HL-60 (cell line): ENCODE results near the gene LYPD1.

Experiments
- DNase-seq, 2 experiments: peaks; one replicate each; pipeline ENCODE4 v3.0.0-alpha.2; 2010 to 2020; ENCODE audit warnings: low read depth in 1 of 2, low spot score in 1 of 2
- H3K27ac ChIP-seq: fragments of 250-450 bp; sonication (Bioruptor Pico); replicated peaks from 2 replicates; pipeline ENCODE4 v1.5.1; 2020; ENCODE audit warnings: mild to moderate bottlenecking, moderate library complexity
- H3K27me3 ChIP-seq: fragments of 250-450 bp; sonication (Bioruptor Pico); 2 replicates; pipeline ENCODE4 v1.5.1; 2021; ENCODE audit warnings: mild to moderate bottlenecking, moderate library complexity; ENCODE audit not compliant: insufficient read depth, poor library complexity, severe bottlenecking
- H3K4me3 ChIP-seq: replicated peaks from 2 replicates; pipeline ENCODE4 v1.5.1; 2011; ENCODE audit warnings: mild to moderate bottlenecking, control low read depth, low read length; ENCODE audit not compliant: insufficient read depth
- CTCF ChIP-seq: IDR thresholded peaks from one replicate; pipeline ENCODE4 v1.5.1; 2011; ENCODE audit warnings: low read length, control low read depth, inconsistent platforms; ENCODE audit not compliant: insufficient read depth
- GABPA ChIP-seq: IDR thresholded peaks from 2 replicates; pipeline ENCODE4 v1.6.1; 2012; ENCODE audit warnings: low read depth
- POLR2AphosphoS5 ChIP-seq: IDR thresholded peaks from 2 replicates; pipeline ENCODE4 v1.6.1; 2012; ENCODE audit warnings: low read depth
- REST ChIP-seq: IDR thresholded peaks from 2 replicates; pipeline ENCODE4 v1.6.1; 2012; ENCODE audit warnings: low read depth; ENCODE audit not compliant: insufficient replicate concordance
- SPI1 ChIP-seq: IDR thresholded peaks from 2 replicates; pipeline ENCODE4 v1.6.1; 2012; ENCODE audit warnings: low read depth, mild to moderate bottlenecking, borderline replicate concordance

Gene LYPD1

GRCh38 chr2:132605236-132606180 is 64.5 kb downstream of the LYPD1 start:
- DNase-seq: no peak
- no peak for TF ChIP-seq POLR2AphosphoS5
- no peak for TF ChIP-seq SPI1
- TF ChIP-seq GABPA: no peak
- no peak for TF ChIP-seq REST
- no peak for TF ChIP-seq CTCF

GRCh38 chr2:132604561-132604960 is 65.4 kb downstream of the LYPD1 start:
- Histone ChIP-seq H3K27me3 (peaks cover 2% of the 10 kb centered on the region), H3K4me3 (no peak overlapping the region), H3K27ac (no peak overlapping the region)
- no peak for TF ChIP-seq SPI1
- no peak for TF ChIP-seq POLR2AphosphoS5
- TF ChIP-seq REST: no peak
- no peak for TF ChIP-seq GABPA
- no peak for TF ChIP-seq CTCF
- no peak for DNase-seq

More at GRCh38 chr2:132605236-132606180, 64.5 kb downstream of the LYPD1 start:
- no peak overlapping the region for H3K4me3 ChIP-seq
- H3K27ac ChIP-seq: no peak overlapping the region
- peaks cover 2% of the 10 kb centered on the region for H3K27me3 ChIP-seq

- H3K27ac ChIP-seq: no peak overlapping the region
- no peak overlapping the region for H3K4me3 ChIP-seq
Measured at GRCh38 chr2:132599556-132599955, 70.4 kb downstream of the LYPD1 start.

More at GRCh38 chr2:132599556-132599955, 70.4 kb downstream of the LYPD1 start:
- TF ChIP-seq CTCF (no peak), SPI1 (no peak), POLR2AphosphoS5 (no peak), GABPA (no peak), REST (no peak)
- no peak for DNase-seq
- H3K27me3 ChIP-seq: peaks cover 2% of the 10 kb centered on the region
